Stimulated activated CD8-positive, alpha-beta memory T cell treated with anti-CD3 and anti-CD28 coated beads, Interleukin-12 subunit alpha, Interleukin-12 subunit beta, amount 100 ng/mL, for 24 hours (primary cell): Measurements from ENCODE around the gene UCN.

Experiments
- DNase-seq: peaks from one replicate; pipeline ENCODE4 v3.0.0-alpha.2; 2020; ENCODE audit errors: extremely low read depth

The UCN gene

GRCh38 chr2:27261241-27261925 lies 46.9 kb downstream of the UCN start:
- no peak for DNase-seq

GRCh38 chr2:27258051-27258450 lies 50.2 kb downstream of the UCN start:
- no peak for DNase-seq
